CD8-positive, alpha-beta memory T cell (primary cell): ENCODE results near the gene GPR37L1. TPM values are rescaled to one million over a fixed set of nuclear protein-coding genes. Genes with fewer than 3 reads are reported as not detected.
"Not testable (repeated sequence)": the region's sequence is repeated elsewhere in the genome, so short reads cannot be mapped to it uniquely, and the experiment has no call there.

Source experiments
- CTCF ChIA-PET: fragments of 350-600 bp; sonication (Branson Sonifier 250); formaldehyde crosslinking; loops from one replicate; lab custom pipeline; 2021; ENCODE audit warnings: antibody characterized with exemption; lab: Charles Lee
- POLR2A ChIA-PET: fragments of 350-600 bp; sonication (Branson Sonifier 250); formaldehyde crosslinking; loops from one replicate; lab custom pipeline; 2021; ENCODE audit warnings: antibody characterized with exemption; lab: Charles Lee
- DNase-seq, 5 donors: peaks; one replicate each; pipeline versions ENCODE4 v3.0.0 to v3.0.0-alpha.2; 2020 to 2022; ENCODE audit warnings: mixed read lengths in 1 of 5
- H3K27ac ChIP-seq: one replicate; pipeline ENCODE4 v1.7.0; 2013; ENCODE audit warnings: low read depth, mild to moderate bottlenecking, low read length, moderate library complexity
- H3K27me3 ChIP-seq: 2 replicates; pipeline ENCODE4 v1.7.0; 2013; ENCODE audit warnings: low read length, mild to moderate bottlenecking; ENCODE audit not compliant: insufficient read depth, poor library complexity, severe bottlenecking
- H3K36me3 ChIP-seq: 2 replicates; pipeline ENCODE4 v1.7.0; 2013; ENCODE audit warnings: mild to moderate bottlenecking, low read length, moderate library complexity; ENCODE audit not compliant: insufficient read depth
- H3K4me1 ChIP-seq: 2 replicates; pipeline ENCODE4 v1.7.0; 2013; ENCODE audit warnings: mild to moderate bottlenecking, low read length, moderate library complexity; ENCODE audit not compliant: insufficient read depth
- H3K4me3 ChIP-seq: 2 replicates; pipeline ENCODE4 v1.7.0; 2013; ENCODE audit warnings: mild to moderate bottlenecking, low read length
- H3K9me3 ChIP-seq: 2 replicates; pipeline ENCODE4 v1.7.0; 2013; ENCODE audit warnings: mild to moderate bottlenecking, low read length
- H3K27ac Mint-ChIP-seq, 8 donors: one replicate each; pipeline ENCODE4 v1.8.0; 2020 to 2021; ENCODE audit warnings: mixed read lengths in 8 of 8, mild to moderate bottlenecking in 6 of 8, inconsistent platforms in 3 of 8, moderate library complexity in 3 of 8
- H3K27me3 Mint-ChIP-seq, 2 donors: one replicate each; pipeline ENCODE4 v1.8.0; 2020 to 2021; ENCODE audit warnings: mixed read lengths in 2 of 2, mild to moderate bottlenecking in 1 of 2, moderate library complexity in 1 of 2
- H3K36me3 Mint-ChIP-seq, 3 donors: one replicate each; pipeline ENCODE4 v1.8.0; 2020 to 2021; ENCODE audit warnings: mixed read lengths in 3 of 3, inconsistent platforms in 1 of 3, mild to moderate bottlenecking in 1 of 3
- H3K4me1 Mint-ChIP-seq, 3 donors: one replicate each; pipeline ENCODE4 v1.8.0; 2020 to 2021; ENCODE audit warnings: mixed read lengths in 3 of 3, inconsistent platforms in 1 of 3, mild to moderate bottlenecking in 1 of 3
- H3K4me3 Mint-ChIP-seq, 7 donors: one replicate each; pipeline ENCODE4 v1.8.0; 2020 to 2021; ENCODE audit warnings: mixed read lengths in 7 of 7, mild to moderate bottlenecking in 6 of 7, moderate library complexity in 4 of 7, inconsistent platforms in 2 of 7
- H3K9me3 Mint-ChIP-seq, 5 donors: one replicate each; pipeline ENCODE4 v1.8.0; 2020 to 2022; ENCODE audit warnings: mixed read lengths in 5 of 5, mild to moderate bottlenecking in 3 of 5, moderate library complexity in 2 of 5, inconsistent platforms in 1 of 5
- polyA plus RNA-seq: library from polyadenylated mRNA; unstranded; fragments of 300-500 nt; fragmentation: Illumina TruSeq; gene quantifications from one replicate; pipeline ENCODE4 v1.2.3, GENCODE V29; 2021
- total RNA-seq, 2 experiments: library from RNA; stranded (reverse); gene quantifications; one replicate each; pipeline ENCODE4 v1.2.3, GENCODE V29; 2021

The GPR37L1 gene
- total and polyA plus RNA-seq, 3 experiments from 2014 or later, result 0.08 TPM; not detected in 2

DNA sequence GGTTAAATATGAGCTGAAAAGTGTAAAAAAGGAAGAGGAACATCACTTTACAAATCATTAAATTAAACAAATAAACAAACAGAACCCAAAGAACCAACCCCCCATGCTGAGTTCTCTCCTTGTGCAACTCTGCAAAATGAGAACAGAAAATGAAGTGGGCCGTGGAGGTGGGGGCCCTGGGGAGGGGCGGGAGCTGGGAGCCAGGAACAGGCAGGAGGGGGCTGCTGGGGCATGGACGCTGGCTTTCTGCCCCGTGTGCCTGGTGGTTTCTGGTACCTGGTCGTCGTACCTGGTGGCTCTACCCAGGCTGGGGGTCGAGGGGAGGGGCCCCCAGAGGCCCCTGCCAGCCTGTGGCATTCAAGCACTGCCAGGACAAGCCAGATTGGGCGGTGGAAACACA is 10.8 kb downstream of the GPR37L1 start:
- Histone ChIP-seq H3K27me3 (no peaks in the 10 kb centered on the region), H3K9me3 (no peaks in the 10 kb centered on the region), H3K27ac (no peak overlapping the region), H3K4me1 (no peaks in the 10 kb centered on the region), H3K36me3 (peaks cover 14% of the 10 kb centered on the region), H3K4me3 (no peak overlapping the region)
- no peak overlapping the region for H3K4me3 Mint-ChIP-seq
- H3K9me3 Mint-ChIP-seq, result no peaks in the 10 kb centered on the region
- peaks cover 0 to 57% (median 4%) of the 10 kb centered on the region in 3 donors for H3K36me3 Mint-ChIP-seq
- no peak for DNase-seq
- POLR2A ChIA-PET, result no interaction called here
- CTCF ChIA-PET, result no interaction called here
- peaks cover 3 to 8% (median 3%) of the 10 kb centered on the region in 3 donors for H3K4me1 Mint-ChIP-seq
- no peaks in the 10 kb centered on the region for H3K27me3 Mint-ChIP-seq
- no peak overlapping the region for H3K27ac Mint-ChIP-seq

DNA sequence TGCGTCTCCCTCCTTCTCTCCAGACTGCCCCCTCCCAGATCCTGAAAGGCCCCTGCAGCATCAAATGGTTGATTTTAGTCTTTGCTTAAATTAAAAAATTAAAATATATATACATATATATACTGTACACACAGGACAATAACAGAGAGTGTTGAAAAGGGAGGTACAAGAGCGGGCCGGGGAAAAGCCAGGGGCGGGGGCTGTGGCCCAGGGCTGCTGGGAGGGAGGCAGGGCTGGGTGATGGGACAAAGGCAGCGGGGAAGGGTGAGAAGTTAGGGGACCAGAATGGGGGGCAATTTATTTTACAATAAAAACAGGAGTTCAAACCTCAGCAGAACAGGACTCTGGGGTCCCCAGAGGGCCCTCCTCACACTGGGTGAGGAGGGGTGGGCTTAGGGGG is 11.3 kb downstream of the GPR37L1 start:
- Histone ChIP-seq H3K4me1 (no peaks in the 10 kb centered on the region), H3K27ac (no peak overlapping the region), H3K36me3 (peaks cover 18% of the 10 kb centered on the region), H3K4me3 (no peak overlapping the region), H3K27me3 (no peaks in the 10 kb centered on the region), H3K9me3 (no peaks in the 10 kb centered on the region)
- no peaks in the 10 kb centered on the region for H3K27me3 Mint-ChIP-seq
- H3K4me3 Mint-ChIP-seq, result no peak overlapping the region
- CTCF ChIA-PET, result interaction anchor here (0.9 to 3.5 kb wide), 5 partner anchors 8 to 238 kb away, joined by 5 to 33 read pairs (median 12); partner anchors contain the start of genes ARL8A and PTPN7
- no peak for DNase-seq
- peaks cover 0 to 62% (median 5%) of the 10 kb centered on the region in 3 donors for H3K36me3 Mint-ChIP-seq
- H3K9me3 Mint-ChIP-seq, result no peaks in the 10 kb centered on the region
- POLR2A ChIA-PET, result no interaction called here
- H3K4me1 Mint-ChIP-seq, result peaks cover 6 to 13% (median 8%) of the 10 kb centered on the region in 3 donors
- H3K27ac Mint-ChIP-seq, result peak overlapping the region in 2 of 8 donors; percentile 3 to 73

GRCh38 chr1:202134645-202135172 is 12.0 kb downstream of the GPR37L1 start:
- H3K4me1 Mint-ChIP-seq, result peaks cover 8 to 15% (median 10%) of the 10 kb centered on the region in 3 donors
- DNase-seq, result no peak
- H3K36me3 Mint-ChIP-seq, result peaks cover 0 to 63% (median 5%) of the 10 kb centered on the region in 3 donors
- H3K4me3 ChIP-seq, result no peak overlapping the region
- H3K9me3 Mint-ChIP-seq, result no peaks in the 10 kb centered on the region
- ChIA-PET POLR2A (interaction anchor here (1.0 kb wide), 1 partner anchor 9 kb away, joined by 4 read pairs; the partner anchor contains the start of gene ARL8A), CTCF (interaction anchor here (0.9 to 3.5 kb wide), 11 partner anchors 9 to 239 kb away, joined by 3 to 33 read pairs (median 6); partner anchors contain the start of genes ARL8A and PTPN7)
- no peaks in the 10 kb centered on the region for H3K27me3 Mint-ChIP-seq
- H3K36me3 ChIP-seq, result peaks cover 18% of the 10 kb centered on the region
- no peaks in the 10 kb centered on the region for H3K4me1 ChIP-seq
- H3K27ac Mint-ChIP-seq, result peak overlapping the region in 1 of 8 donors; percentile 50
- no peaks in the 10 kb centered on the region for H3K9me3 ChIP-seq
- H3K4me3 Mint-ChIP-seq, result no peak overlapping the region
- no peaks in the 10 kb centered on the region for H3K27me3 ChIP-seq
- H3K27ac ChIP-seq, result no peak overlapping the region

- H3K27ac Mint-ChIP-seq, result peak overlapping the region in 2 of 8 donors; percentile 50 to 51
- Histone ChIP-seq H3K36me3 (peaks cover 18% of the 10 kb centered on the region), H3K9me3 (no peaks in the 10 kb centered on the region), H3K27ac (no peak overlapping the region), H3K4me1 (no peaks in the 10 kb centered on the region), H3K27me3 (no peaks in the 10 kb centered on the region), H3K4me3 (no peak overlapping the region)
- H3K4me3 Mint-ChIP-seq, result no peak overlapping the region
- ChIA-PET POLR2A (interaction anchor here (1.0 kb wide), 1 partner anchor 9 kb away, joined by 4 read pairs; the partner anchor contains the start of gene ARL8A), CTCF (interaction anchor here (0.8 to 3.5 kb wide), 15 partner anchors 10 to 239 kb away, joined by 3 to 33 read pairs (median 6); partner anchors contain the start of genes ARL8A and PTPN7)
- peaks cover 0 to 63% (median 5%) of the 10 kb centered on the region in 3 donors for H3K36me3 Mint-ChIP-seq
- no peaks in the 10 kb centered on the region for H3K9me3 Mint-ChIP-seq
- H3K27me3 Mint-ChIP-seq, result no peaks in the 10 kb centered on the region
- peak; percentile 18 to 67 (median 41) for DNase-seq
- peaks cover 8 to 18% (median 10%) of the 10 kb centered on the region in 3 donors for H3K4me1 Mint-ChIP-seq
Observed at GRCh38 chr1:202135221-202135721, 12.6 kb downstream of the GPR37L1 start.

GRCh38 chr1:202140833-202141232 is 18.1 kb downstream of the GPR37L1 start:
- peak overlapping the region; percentile 17 to 84 (median 36) for H3K27ac Mint-ChIP-seq
- no peaks in the 10 kb centered on the region for H3K27me3 Mint-ChIP-seq
- peaks cover 0 to 38% (median 2%) of the 10 kb centered on the region in 3 donors for H3K36me3 Mint-ChIP-seq
- ChIA-PET POLR2A (no interaction called here), CTCF (interaction anchor here (4.0 kb wide), 1 partner anchor 21 kb away, joined by 23 read pairs; the partner anchor contains the start of gene PTPN7)
- no peaks in the 10 kb centered on the region for H3K9me3 Mint-ChIP-seq
- Histone ChIP-seq H3K27ac (no peak overlapping the region), H3K27me3 (no peaks in the 10 kb centered on the region), H3K9me3 (no peaks in the 10 kb centered on the region), H3K4me3 (no peak overlapping the region), H3K36me3 (peaks cover 8% of the 10 kb centered on the region), H3K4me1 (peaks cover 21% of the 10 kb centered on the region)
- H3K4me3 Mint-ChIP-seq, result peak overlapping the region in 2 of 7 donors; percentile 45 to 78
- peaks cover 38 to 56% (median 48%) of the 10 kb centered on the region in 3 donors for H3K4me1 Mint-ChIP-seq
- DNase-seq, result no peak

- H3K9me3 Mint-ChIP-seq, H3K9me3 ChIP-seq, H3K4me3 ChIP-seq, H3K27me3 Mint-ChIP-seq, H3K36me3 ChIP-seq, H3K27me3 ChIP-seq, H3K27ac ChIP-seq, POLR2A ChIA-PET, DNase-seq: not testable (repeated sequence)
- Mint-ChIP-seq H3K36me3 (peaks cover 0 to 37% (median 2%) of the 10 kb centered on the region in 3 donors), H3K27ac (peak overlapping the region in 7 of 8 donors; percentile 5 to 97 (median 52)), H3K4me3 (peak overlapping the region in 2 of 7 donors; percentile 9 to 95), H3K4me1 (peaks cover 38 to 60% (median 52%) of the 10 kb centered on the region in 3 donors)
- peaks cover 21% of the 10 kb centered on the region for H3K4me1 ChIP-seq
- CTCF ChIA-PET, result interaction anchor here (4.0 kb wide), 1 partner anchor 20 kb away, joined by 23 read pairs; the partner anchor contains the start of gene PTPN7
Observed at GRCh38 chr1:202141468-202141867, 18.8 kb downstream of the GPR37L1 start.

- Histone ChIP-seq H3K27me3 (no peaks in the 10 kb centered on the region), H3K4me1 (peaks cover 21% of the 10 kb centered on the region), H3K9me3 (no peaks in the 10 kb centered on the region), H3K36me3 (peaks cover 11% of the 10 kb centered on the region), H3K4me3 (peak overlapping the region; percentile 93), H3K27ac (peak overlapping the region; percentile 79)
- Mint-ChIP-seq H3K27me3 (no peaks in the 10 kb centered on the region), H3K27ac (peak overlapping the region; percentile 83 to 98 (median 94)), H3K4me3 (peak overlapping the region; percentile 88 to 98 (median 94)), H3K36me3 (peaks cover 4 to 38% (median 5%) of the 10 kb centered on the region in 3 donors), H3K4me1 (peaks cover 39 to 59% (median 52%) of the 10 kb centered on the region in 3 donors), H3K9me3 (no peaks in the 10 kb centered on the region)
- CTCF ChIA-PET, result interaction anchor here (2.3 to 5.6 kb wide), 3 partner anchors 8 to 18 kb away, joined by 8 to 33 read pairs (median 23); partner anchors contain the start of gene PTPN7
- DNase-seq, result peak in 1 of 5 donors; percentile 27
- POLR2A ChIA-PET, result interaction anchor here (1.6 to 2.7 kb wide), 3 partner anchors 8 to 20 kb away, joined by 4 to 17 read pairs (median 7); partner anchors contain the start of gene PTPN7
Observed at GRCh38 chr1:202143011-202143767, 20.5 kb downstream of the GPR37L1 start.
